ENCODE results near the gene HDAC9. TPM values are rescaled to one million over a fixed set of nuclear protein-coding genes. Genes with fewer than 3 reads are reported as not detected.

HDAC9 gene
- total RNA-seq (2014; rRNA removed; shearing (Covaris generic)) = 15.5 and 21.1 TPM in 2 replicates

- peak; percentile 85 for DNase-seq (ENCODE audit: low read depth)
These were observed at the start of gene HDAC9 for GRCh38 chr7:18495412-18496340. TSS of gene HDAC9 (plus strand) at chr7:18495749. CDS start at chr7:18496303, 554 bp downstream.

GRCh38 chr7:18445916-18446520, 49.5 kb upstream of the HDAC9 start:
- DNase-seq (ENCODE audit: low read depth) = peak; percentile 37

- DNase-seq (ENCODE audit: low read depth) = no peak
These were observed 45.5 kb upstream of the HDAC9 start for GRCh38 chr7:18450019-18450418.

GRCh38 chr7:18455606-18456005, 39.9 kb upstream of the HDAC9 start:
- DNase-seq (ENCODE audit: low read depth) = no peak

- DNase-seq (ENCODE audit: low read depth) = peak; percentile 16
These were observed 37.7 kb upstream of the HDAC9 start for GRCh38 chr7:18457832-18458231.

- DNase-seq (ENCODE audit: low read depth) = peak; percentile 91
These were observed 36.7 kb upstream of the HDAC9 start for GRCh38 chr7:18458830-18459229.

GRCh38 chr7:18459484-18460245, 35.9 kb upstream of the HDAC9 start:
- peak; percentile 69 for DNase-seq (ENCODE audit: low read depth)

GRCh38 chr7:18461785-18462467, 33.6 kb upstream of the HDAC9 start:
- DNase-seq (ENCODE audit: low read depth) = no peak

GRCh38 chr7:18464830-18465229, 30.7 kb upstream of the HDAC9 start:
- no peak for DNase-seq (ENCODE audit: low read depth)

- DNase-seq (ENCODE audit: low read depth) = no peak
These were observed 28.5 kb upstream of the HDAC9 start for GRCh38 chr7:18467011-18467410.

- no peak for DNase-seq (ENCODE audit: low read depth)
These were observed 26.8 kb upstream of the HDAC9 start for GRCh38 chr7:18468795-18469194.

- DNase-seq (ENCODE audit: low read depth) = no peak
These were observed 26.2 kb upstream of the HDAC9 start for GRCh38 chr7:18469316-18469715.

- DNase-seq (ENCODE audit: low read depth) = no peak
These were observed 23.9 kb upstream of the HDAC9 start for GRCh38 chr7:18471476-18472160.

- no peak for DNase-seq (ENCODE audit: low read depth)
These were observed 23.4 kb upstream of the HDAC9 start for GRCh38 chr7:18472161-18472483.

GRCh38 chr7:18473119-18473518, 22.4 kb upstream of the HDAC9 start:
- DNase-seq (ENCODE audit: low read depth) = no peak

GRCh38 chr7:18474944-18475343, 20.6 kb upstream of the HDAC9 start:
- no peak for DNase-seq (ENCODE audit: low read depth)

- DNase-seq (ENCODE audit: low read depth) = peak; percentile 19
These were observed 20.1 kb upstream of the HDAC9 start for GRCh38 chr7:18475488-18475887.

- no peak for DNase-seq (ENCODE audit: low read depth)
These were observed 13.8 kb upstream of the HDAC9 start for GRCh38 chr7:18481776-18482175.

- no peak for DNase-seq (ENCODE audit: low read depth)
These were observed 7.5 kb upstream of the HDAC9 start for GRCh38 chr7:18488049-18488448.

GRCh38 chr7:18489624-18490023, 5.9 kb upstream of the HDAC9 start:
- DNase-seq (ENCODE audit: low read depth) = no peak

GRCh38 chr7:18491871-18492270, 3.7 kb upstream of the HDAC9 start:
- no peak for DNase-seq (ENCODE audit: low read depth)

Data from RPMI7951 (cell line).